ENCODE data around the gene FCF1. TPM values are rescaled to one million over a fixed set of nuclear protein-coding genes. Genes with fewer than 3 reads are reported as not detected.

FCF1 gene
- 38.5 to 80.2 TPM (median 46.5 TPM) in 5 replicates for total RNA-seq (2022; extraction: Qiagen RNA extraction)

GRCh38 chr14:74712499-74713394, at the start of gene FCF1, which contains the start of gene AREL1:
Gene FCF1, plus strand, starts transcription at chr14:74713144. Its CDS starts 54 bp downstream, at chr14:74713198.
Gene AREL1, minus strand, starts transcription at chr14:74713080. Its CDS starts 27,465 bp downstream, at chr14:74685615.

GRCh38 chr14:74762917-74763802, 50.2 kb downstream of the FCF1 start, which contains the start of gene YLPM1:
Gene YLPM1, plus strand, starts transcription at chr14:74763316. Its CDS starts 174 bp downstream, at chr14:74763490.

Other genes with a start within 250 kb of the FCF1 start
- gene NPC2, start 219.8 kb upstream of the FCF1 start, total RNA-seq (2022; extraction: Qiagen RNA extraction), result 205 to 286 TPM (median 230 TPM) in 5 replicates
- gene ISCA2, start 219.4 kb upstream of the FCF1 start, total RNA-seq (2022; extraction: Qiagen RNA extraction), result 32.2 to 46.2 TPM (median 41.4 TPM) in 5 replicates
- gene LTBP2, start 100.9 kb upstream of the FCF1 start, total RNA-seq (2022; extraction: Qiagen RNA extraction), result 7.6 to 12.4 TPM (median 10.8 TPM) in 5 replicates
- gene AREL1, start 64 bp upstream of the FCF1 start, total RNA-seq (2022; extraction: Qiagen RNA extraction), result 20.8 to 28.0 TPM (median 25.2 TPM) in 5 replicates
- 31.9 to 50.3 TPM (median 35.0 TPM) in 5 replicates for gene YLPM1, start 50.2 kb downstream of the FCF1 start, total RNA-seq (2022; extraction: Qiagen RNA extraction)
- gene PROX2, start 163.0 kb downstream of the FCF1 start, total RNA-seq (2022; extraction: Qiagen RNA extraction), result not detected in 5 replicates
- gene DLST, start 168.8 kb downstream of the FCF1 start, total RNA-seq (2022; extraction: Qiagen RNA extraction), result 96.3 to 116 TPM (median 100 TPM) in 5 replicates
- 0.21 to 0.67 TPM (median 0.45 TPM) in 5 replicates for gene RPS6KL1, start 210.1 kb downstream of the FCF1 start, total RNA-seq (2022; extraction: Qiagen RNA extraction)
- gene PGF, start 242.5 kb downstream of the FCF1 start, total RNA-seq (2022; extraction: Qiagen RNA extraction), result 3.9 to 5.7 TPM (median 4.5 TPM) in 5 replicates

Data from A549 treated with Hydrocortisone at 1 μM for 4 hours (cell line).